ENCODE data around the gene TRIP13. TPM values are rescaled to one million over a fixed set of nuclear protein-coding genes. Genes with fewer than 3 reads are reported as not detected.
"Not testable (repeated sequence)": the region's sequence is repeated elsewhere in the genome, so short reads cannot be mapped to it uniquely, and the experiment has no call there.

Gene TRIP13
- total and polyA plus RNA-seq, 12 donors: 0.30 to 5.0 (median 0.78) TPM

- peaks cover 6 to 8% of the 10 kb centered on the region in 2 donors for H3K4me1 ChIP-seq (replicated peaks in 1 of 2)
- H3K27ac ChIP-seq: no peak overlapping the region
- no peaks in the 10 kb centered on the region for H3K9me3 ChIP-seq (replicated peaks in 1 of 3)
- WGBS, 4 donors: 75 to 89% (median 83%) methylated on average over 17 to 30 of the region's 30 CpGs
- H3K36me3 ChIP-seq (replicated peaks in 1 of 2): no peaks in the 10 kb centered on the region
- peaks cover 7% of the 10 kb centered on the region for H3K27me3 ChIP-seq
- DNase-seq: peak in 1 of 7 donors; percentile 19
- intact Hi-C loops (cut with DNase I): loop anchor here in 1 of 2 donors (10.0 kb wide), 1 partner anchor 717 kb away; no protein-coding TSS in a partner anchor
- TF ChIP-seq POLR2A (IDR thresholded peaks at IDR 0.05): no peak
- TF ChIP-seq CTCF (IDR thresholded peaks at IDR 0.05): no peak
- H3K4me3 ChIP-seq: peak overlapping the region in 1 of 4 donors; percentile 43
Observed at GRCh38 chr5:927172-928015, 34.7 kb downstream of the TRIP13 start.

GRCh38 chr5:929182-929581 is 36.5 kb downstream of the TRIP13 start:
- DNase-seq; H3K36me3 ChIP-seq (replicated peaks in 1 of 2); H3K27ac ChIP-seq; H3K27me3 ChIP-seq; H3K4me1 ChIP-seq (replicated peaks in 1 of 2); H3K9me3 ChIP-seq (replicated peaks in 1 of 3); H3K4me3 ChIP-seq: not testable (repeated sequence)
- intact Hi-C loops (cut with DNase I): loop anchor here in 1 of 2 donors (10.0 kb wide), 1 partner anchor 716 kb away; no protein-coding TSS in a partner anchor

GRCh38 chr5:929596-929995 is 36.9 kb downstream of the TRIP13 start:
- no peak for DNase-seq
- H3K27me3 ChIP-seq: peaks cover 7% of the 10 kb centered on the region
- intact Hi-C loops (cut with DNase I): loop anchor here in 1 of 2 donors (10.0 kb wide), 1 partner anchor 715 kb away; no protein-coding TSS in a partner anchor
- no peak overlapping the region for H3K27ac ChIP-seq
- no peak overlapping the region for H3K4me3 ChIP-seq
- no peaks in the 10 kb centered on the region for H3K9me3 ChIP-seq (replicated peaks in 1 of 3)
- H3K4me1 ChIP-seq (replicated peaks in 1 of 2): peaks cover 6 to 8% of the 10 kb centered on the region in 2 donors
- no peaks in the 10 kb centered on the region for H3K36me3 ChIP-seq (replicated peaks in 1 of 2)
- no peak for TF ChIP-seq POLR2A (IDR thresholded peaks at IDR 0.05)
- TF ChIP-seq CTCF (IDR thresholded peaks at IDR 0.05): no peak

- TF ChIP-seq CTCF (IDR thresholded peaks at IDR 0.05) (no peak), POLR2A (IDR thresholded peaks at IDR 0.05) (no peak)
- Histone ChIP-seq H3K4me3 (no peak overlapping the region), H3K4me1 (replicated peaks in 1 of 2) (peaks cover 6 to 8% of the 10 kb centered on the region in 2 donors), H3K27me3 (peaks cover 5% of the 10 kb centered on the region), H3K9me3 (replicated peaks in 1 of 3) (no peaks in the 10 kb centered on the region), H3K36me3 (replicated peaks in 1 of 2) (no peaks in the 10 kb centered on the region), H3K27ac (no peak overlapping the region)
- 80 to 91% (median 82%) methylated on average over 8 of the region's 8 CpGs for WGBS, 4 donors
- intact Hi-C loops (cut with DNase I): no loop called here
- DNase-seq: peak in 2 of 7 donors; percentile 4 to 18
Observed at GRCh38 chr5:930866-931265, 38.2 kb downstream of the TRIP13 start.
